Stimulated activated CD4-positive, alpha-beta T cell treated with anti-CD3 and anti-CD28 coated beads, TNF-alpha, amount 100 ng/mL, for 48 hours (primary cell): ENCODE data around the gene MYO1G.
A peak's percentile ranks its signal among the peaks of the same experiment; 100 is the strongest.
"Not testable (repeated sequence)": the region's sequence is repeated elsewhere in the genome, so short reads cannot be mapped to it uniquely, and the experiment has no call there.

Experiments
- DNase-seq, 3 donors: peaks; one replicate each; pipeline ENCODE4 v3.0.0-alpha.2; 2020; ENCODE audit warnings: low read depth in 3 of 3

Gene MYO1G

DNA sequence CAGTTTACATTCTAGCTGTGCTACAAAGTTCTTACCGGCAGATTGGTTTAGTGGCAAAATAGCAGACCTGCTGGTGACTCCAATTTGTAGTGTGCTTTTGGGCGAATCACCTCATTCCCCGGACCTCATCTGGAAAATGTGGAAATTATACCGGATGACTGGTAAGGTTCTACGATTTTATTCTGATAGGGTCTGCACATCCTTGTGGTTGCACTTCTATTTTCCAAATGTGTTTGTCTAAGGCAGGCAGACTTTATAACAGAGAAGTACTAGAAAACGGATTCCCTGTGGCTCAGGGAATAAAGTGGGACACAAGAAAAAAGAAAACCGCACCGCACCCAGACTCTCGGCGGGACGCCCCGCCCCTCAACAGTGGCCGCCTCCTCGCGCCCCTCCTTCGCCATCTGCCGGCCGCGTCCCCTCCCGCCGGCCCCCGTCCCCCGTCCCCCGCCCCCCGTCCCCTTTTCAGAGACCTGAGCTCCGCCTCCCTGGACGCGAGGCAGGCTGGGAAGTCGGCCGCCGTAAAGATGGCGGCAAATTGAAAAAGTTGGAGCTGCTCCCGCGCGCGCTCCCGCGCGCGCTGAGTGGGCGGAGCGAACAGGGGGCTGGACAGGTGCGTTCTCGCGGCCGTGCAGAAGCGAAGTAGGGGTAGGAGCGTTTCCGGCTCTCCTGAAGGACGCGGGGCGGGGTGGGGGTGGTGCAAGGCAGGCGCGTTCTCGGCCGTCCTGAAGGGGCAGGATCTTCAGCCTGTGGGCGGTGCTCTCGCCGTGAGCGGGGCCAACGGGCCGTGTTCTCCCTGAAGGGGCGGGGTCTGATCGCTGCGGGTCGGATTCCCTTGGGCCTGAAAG, 20.7 kb upstream of the MYO1G start:
- DNase-seq = peak; percentile 99 to 100 (median 100)

DNA sequence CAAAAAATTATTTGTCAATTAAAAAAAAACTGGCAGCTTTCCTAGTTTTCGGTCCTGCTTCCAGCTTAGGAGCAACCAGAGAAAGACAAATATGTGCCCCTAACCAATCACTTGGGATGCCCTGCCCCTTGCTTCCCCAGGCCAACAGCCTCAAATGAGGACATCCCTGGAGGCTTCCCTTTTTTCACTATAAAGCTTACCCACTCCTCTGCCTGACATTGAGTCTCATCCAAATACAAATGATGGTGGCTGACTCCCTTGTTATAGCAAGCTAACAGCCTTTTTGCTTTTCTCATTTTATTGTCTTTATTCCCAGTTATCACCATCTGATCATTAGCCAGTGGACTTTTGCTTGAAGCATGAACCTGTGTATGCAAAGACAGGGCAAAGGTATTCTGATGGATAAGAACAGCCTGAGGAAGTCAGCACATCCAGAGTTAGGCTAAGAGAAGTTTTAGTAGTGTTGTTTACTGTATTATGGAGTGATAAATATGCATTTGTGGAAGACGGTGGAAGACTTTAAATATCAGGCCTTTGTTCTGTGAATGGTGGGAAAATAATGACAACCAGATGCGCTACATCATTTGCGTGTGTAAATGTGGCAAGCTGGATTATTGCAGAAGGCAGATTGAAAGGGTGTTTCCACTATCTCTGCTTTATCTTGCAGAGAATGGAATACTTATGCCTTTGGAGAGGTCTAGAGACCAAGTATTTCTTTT, 19.5 kb upstream of the MYO1G start:
- no peak for DNase-seq

DNA sequence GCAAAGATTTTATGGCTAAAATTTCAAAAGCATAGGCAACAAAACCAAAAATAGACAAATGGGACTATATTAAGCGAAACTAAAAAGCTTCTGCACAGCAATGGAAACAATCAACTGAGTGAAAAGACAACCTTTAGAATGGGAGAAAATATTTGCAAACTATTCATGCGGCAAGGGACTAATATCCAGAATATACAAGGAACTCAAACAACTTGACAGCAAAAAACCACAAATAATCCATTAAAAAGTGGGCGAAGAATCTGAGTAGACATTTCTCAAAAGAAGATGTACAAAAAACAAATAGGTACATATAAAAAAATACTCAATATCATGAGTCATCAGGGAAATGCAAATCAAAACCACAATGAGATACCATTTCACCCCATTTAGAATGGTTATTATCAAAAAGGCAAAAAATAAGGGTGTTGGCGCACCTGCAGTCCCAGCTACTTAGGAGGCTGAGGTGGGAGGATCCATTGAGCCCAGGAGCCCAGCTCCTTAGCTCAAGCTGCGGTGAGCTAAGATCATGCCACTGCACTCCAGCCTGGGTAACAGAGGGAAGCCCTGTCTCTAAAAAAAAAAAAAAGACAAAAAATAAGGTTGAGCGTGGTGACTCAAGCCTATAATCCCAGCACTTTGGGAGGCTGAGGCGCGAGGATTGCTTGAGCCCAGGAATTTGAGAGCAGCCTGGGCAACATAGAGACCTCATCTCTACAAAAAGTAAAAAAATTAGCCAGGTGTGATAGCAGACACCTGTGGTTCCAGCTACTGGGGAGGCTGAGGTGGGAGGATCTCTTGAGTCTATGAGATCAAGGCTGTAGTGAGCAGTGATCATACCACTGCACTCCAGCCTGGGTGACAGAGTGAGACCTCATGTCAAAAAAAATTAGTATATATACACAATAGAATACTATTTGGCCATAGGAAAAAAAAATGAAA, 17.0 kb upstream of the MYO1G start:
- DNase-seq = no peak

DNA sequence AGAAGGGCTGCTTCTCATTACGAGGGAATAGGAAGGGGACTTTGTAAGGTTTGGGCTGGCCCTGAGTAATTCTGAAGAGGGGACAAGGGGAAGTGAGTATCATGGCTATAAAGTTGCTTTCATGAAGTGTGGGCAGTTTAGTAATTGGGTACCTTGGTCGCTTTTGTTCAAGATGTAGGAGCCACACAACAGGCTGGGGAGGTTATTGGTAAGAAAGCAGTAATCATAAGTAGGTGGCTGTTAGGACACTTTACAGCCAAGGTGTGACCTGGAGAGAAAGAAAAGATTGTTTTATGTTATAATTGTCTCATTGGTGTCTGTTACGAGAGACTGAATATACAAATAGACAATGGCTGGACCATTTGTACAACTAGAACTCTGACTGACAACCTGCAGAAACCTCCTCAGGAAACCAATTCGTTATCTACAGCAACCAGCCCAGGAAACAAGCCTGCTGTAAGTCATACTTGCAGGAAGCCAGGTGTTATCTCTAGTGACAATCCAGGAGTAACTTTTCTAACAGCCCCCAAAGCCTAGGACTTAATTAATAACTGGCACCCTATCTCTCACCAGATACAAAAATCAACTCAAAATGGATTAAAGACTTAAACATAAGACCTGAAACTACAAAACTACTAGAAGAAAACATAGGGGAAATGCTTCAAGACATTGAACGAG, 16.2 kb upstream of the MYO1G start:
- DNase-seq = no peak

DNA sequence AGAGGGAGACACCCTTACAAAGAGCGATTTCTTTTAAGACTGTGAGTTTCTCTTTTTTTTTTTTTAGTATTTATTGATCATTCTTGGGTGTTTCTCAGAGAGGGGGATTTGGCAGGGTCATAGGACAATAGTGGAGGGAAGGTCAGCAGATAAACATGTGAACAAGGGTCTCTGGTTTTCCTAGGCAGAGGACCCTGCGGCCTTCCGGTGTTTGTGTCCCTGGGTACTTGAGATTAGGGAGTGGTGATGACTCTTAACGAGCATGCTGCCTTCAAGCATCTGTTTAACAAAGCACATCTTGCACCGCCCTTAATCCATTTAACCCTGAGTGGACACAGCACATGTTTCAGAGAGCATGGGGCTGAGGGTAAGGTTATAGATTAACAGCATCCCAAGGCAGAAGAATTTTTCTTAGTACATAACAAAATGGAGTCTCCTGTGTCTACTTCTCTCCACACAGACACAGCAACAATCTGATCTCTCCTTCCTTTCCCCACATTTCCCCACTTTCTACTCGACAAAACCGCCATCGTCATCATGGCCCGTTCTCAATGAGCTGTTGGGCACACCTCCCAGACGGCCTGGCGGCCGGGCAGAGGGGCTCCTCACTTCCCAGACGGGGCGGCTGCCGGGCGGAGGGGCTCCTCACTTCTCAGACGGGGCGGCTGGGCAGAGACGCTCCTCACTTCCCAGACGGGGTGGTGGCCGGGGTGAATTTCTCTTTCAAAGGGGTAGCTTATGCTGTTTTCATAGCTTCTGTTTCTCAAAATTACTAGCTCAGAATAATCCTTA, 13.4 kb upstream of the MYO1G start:
- DNase-seq = not testable (repeated sequence)

DNA sequence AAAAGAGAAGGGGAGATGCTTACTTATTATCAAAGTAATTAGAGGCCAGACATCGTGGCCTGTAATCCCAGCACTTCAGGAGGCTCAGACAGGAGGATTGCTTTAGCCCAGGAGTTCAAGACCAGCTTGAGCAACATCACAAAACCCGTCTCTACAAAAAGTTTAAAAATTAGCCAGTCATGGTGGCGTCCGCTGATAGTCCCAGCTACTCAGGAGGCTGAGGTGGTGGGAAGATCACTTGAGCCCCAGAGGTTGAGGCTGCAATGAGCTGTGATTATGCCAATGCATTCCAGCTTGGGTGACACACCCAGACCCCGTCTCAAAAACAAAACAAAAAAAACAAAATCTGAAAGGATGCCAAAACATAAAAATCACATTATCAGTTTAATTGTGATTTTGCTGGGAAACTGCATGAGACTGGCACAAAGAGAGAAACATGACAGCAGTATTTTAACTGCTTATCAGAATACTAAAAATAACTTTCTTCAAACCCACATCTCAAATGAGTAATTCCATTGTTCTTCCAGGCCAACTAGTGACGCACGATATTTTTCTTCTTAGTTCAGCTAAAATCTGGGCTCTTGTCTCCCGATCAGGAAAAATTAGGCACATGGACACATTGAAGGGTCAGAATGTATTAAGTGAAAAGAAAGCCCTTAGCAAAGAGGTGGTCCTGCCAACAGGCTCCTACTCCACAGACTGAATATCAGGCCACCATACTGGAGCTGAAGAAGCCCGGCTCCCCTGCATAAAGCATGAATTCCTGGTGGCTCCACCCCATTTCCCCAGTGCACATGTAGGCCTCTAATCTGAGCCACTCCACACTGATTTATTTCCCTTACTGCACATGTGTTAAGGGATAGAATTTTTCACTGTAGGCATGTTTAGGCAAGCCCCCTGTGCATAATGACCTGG, 11.6 kb upstream of the MYO1G start:
- DNase-seq = no peak

DNA sequence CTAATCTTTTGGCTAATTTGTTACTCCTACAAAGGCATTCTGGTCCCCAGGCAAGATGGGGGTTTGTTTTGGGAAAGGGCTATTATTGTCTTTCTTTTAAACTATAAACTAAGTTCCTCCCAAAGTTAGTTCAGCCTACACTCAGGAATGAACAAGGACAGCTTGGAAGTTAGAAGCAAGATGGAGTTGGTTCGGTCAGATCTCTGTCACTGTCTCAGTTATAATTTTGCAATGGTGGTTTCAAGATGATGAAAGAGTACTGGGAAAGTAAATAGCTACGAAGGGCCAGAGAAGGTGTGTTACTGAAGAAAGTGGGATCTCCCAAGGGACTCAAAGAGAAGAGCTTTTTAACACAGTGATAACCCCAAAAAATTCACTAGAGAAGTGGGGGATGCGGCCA, 10.3 kb upstream of the MYO1G start:
- DNase-seq = no peak

DNA sequence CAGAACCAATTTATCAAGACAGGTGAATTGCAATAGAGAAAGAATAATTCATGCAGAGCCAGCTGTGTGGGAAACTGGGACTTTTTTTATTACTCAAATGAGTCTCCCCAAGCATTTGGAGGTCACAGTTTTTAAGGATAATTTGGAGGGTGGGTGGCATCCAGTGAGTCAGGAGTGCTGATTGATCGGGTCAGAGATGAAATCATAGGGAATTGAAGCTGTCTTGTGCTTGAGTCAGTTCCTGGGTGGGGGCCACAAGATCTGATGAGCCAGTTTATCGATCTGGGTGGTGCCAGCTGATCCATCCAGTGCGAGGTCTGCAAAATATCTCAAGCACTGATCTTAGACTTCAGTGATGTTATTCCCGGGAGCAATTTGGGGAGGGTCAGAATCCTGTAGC, 9.9 kb upstream of the MYO1G start:
- DNase-seq = no peak

DNA sequence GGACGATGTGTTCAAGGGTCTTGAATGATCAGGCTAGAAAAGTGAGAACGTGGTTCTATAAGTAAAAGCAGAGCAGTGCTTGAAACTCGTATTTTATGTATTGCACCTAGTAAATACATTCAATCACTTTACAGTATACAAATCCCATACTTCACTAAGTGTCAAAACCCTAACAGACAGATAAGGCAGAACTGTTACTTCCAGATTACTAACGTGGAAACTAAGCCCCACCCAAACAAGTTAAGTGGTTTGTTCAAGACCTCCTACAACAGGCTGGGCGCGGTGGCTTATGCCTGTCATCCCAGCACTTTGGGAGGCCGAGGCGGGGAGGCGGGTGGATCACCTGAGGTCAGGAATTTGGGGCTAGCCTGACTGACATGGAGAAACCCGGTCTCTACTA, 9.2 kb upstream of the MYO1G start:
- DNase-seq = no peak

DNA sequence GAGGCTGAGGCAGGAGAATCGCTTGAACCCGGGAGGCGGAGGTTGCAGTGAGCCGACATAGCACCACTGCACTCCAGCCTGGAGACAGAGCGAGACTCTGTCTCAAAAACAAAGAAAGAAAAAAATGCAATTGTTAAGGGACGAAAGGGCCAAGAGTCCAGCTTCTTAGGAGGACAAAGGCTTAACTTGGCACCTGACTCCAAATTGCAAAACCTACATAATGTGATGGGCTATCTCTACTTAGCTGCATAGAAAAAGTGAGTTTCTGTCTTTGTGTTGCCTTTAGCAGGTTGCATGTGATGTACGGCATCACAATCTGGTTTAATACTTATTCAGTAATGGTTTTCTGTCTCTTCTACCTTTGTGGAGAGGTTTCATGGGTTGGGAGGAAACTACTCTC, 8.6 kb upstream of the MYO1G start:
- DNase-seq = no peak

DNA sequence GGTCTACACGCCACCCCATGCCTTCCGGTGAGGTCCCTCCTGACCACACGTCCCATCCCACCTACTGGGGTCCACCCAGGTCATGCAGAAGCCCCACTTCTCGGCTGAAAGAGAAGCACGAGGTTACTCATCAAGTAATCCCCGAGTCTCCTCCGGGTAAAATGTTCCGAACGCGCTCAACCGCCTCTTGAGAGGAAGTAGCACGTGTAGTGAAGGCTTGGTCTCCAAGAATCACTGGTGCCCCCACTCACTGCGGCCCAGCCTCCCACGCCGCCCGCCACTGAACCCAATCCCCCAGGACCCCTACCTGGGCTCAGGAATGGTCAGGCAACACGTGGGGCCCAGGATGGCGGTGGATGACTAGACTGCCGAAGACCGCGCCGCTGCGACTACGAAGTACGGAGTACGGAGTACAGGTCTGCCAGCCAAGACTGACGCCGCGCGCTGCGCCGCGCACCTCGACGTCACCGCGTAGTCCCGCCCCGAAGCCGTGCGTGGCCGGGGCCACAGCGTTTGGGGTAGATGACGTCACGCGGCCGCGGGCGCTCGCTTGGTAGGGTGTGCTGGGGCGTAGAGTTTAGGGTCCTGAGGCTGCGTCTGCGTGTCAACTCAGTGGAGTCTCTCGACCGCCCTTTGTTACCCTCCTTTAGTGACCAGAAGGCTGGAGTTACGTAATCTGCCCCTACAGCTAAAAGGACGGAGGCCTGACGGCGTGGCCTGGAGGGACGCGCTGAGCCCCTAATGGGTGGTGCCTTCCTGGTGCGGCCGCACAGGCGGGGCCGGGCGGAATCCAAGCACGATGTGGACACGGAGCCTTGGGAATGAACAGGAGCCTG, 7.6 kb upstream of the MYO1G start:
- DNase-seq = peak; percentile 89 to 97 (median 94)

DNA sequence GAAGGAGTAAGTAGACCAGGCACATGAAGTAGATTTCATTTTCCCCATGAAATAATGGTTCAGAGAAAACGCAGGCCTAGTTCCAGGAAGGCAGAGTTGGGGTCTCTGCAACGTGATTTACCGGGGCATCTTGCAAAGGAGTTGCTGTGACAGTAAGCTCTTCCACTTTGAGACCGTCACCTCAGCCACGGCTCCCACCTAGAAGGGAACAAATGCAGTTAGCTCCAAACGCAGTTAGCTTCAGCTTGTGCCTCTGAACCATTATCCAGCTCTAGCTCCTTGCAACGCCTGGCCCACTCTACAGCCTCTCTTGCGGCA, 7.0 kb upstream of the MYO1G start:
- DNase-seq = no peak

DNA sequence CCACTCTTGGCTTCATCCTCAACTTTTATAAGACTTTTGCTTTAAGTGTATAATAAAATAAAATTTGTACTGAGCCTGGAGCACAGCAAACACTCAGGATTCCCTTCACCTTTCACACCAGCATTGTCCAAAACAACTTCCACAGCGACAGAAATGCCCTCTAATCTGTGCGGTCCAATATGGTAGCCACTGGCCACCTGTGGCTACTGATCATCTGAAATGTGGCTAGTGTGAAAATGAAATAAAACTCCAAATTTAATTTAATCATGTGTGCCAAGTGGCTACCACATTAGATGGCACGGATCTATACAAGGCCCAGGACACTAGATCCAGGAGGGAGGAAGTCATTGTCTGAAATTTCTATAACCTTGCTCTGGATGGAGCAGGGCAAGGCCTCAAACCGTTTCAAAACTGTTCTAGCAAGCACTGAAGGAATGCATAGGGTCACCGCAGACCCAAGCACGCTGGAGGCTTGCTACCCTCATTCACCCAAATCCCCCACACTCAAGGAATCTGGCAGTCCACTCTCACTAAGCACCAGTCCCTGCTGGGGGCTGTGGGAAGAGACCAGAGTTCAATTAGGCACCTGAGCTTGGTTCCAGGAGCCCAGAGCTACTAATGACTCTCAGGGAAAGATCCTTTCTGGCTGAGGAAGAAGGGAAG, 6.3 kb upstream of the MYO1G start:
- no peak for DNase-seq

DNA sequence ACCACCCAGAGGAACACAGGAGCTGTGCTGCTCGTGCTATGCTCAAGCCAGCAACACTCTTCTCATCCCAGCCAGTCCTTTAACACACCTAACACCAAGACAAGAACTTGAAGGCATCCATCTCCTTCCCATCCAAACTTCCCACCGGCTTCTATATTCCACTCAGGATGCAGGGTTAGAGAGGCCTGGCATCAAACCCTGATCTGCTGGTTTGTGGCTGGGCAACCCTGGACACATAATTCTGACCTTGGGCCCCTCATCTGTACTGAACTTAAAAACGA, 5.6 kb upstream of the MYO1G start:
- DNase-seq = no peak

DNA sequence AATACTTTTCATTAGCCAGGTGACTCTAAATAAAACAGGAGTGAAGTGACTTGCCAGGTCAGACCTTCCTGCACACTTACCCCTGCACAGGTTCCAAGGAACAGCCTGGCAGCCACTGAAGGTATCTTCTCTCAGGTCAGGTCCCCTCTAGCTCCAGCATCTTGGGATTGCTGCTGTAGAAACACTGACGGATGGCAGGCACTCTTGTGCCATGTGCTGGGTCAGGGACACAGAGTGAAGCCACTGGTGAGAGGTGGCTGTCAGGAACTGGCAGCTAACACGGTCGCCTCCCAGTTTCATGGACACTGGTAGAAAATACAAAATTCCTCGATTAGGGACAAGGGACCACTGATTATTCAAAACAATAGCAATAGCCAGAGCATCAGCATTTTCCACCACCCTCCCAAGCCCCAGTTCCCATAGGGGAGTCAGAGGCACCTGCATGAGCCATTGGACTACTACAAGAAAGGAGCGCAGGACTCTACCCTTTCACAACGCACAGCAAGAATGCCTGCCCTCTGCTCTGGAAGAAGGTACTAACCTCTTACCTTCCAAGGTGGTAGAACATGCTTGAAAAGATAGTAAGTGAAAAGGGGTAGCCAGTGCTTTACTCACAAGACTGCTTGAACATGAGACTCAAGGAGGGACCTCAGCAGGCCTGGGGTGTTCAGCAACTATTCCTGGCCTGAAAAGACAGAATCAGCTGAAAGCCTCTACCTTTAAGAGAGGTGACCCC, 5.1 kb upstream of the MYO1G start:
- no peak for DNase-seq

DNA sequence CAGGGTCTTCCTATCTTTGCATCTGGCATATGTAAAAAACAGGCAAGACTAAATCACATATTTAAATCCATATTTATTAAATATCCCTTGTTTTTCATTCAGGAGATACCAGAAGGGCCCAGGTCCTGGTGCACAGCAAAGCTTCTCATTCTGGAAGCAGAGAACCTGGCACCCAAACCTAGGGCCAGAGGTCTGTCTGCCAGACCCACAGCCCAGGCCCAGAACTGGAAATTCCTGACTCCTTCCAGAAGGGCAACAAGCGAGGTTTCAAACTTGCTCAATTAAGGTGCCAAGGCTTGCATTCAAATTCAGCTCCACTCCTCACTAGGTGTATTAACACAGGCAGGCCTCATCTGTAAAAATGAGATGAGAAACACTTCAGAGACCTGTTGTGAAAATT, 4.2 kb upstream of the MYO1G start:
- no peak for DNase-seq

DNA sequence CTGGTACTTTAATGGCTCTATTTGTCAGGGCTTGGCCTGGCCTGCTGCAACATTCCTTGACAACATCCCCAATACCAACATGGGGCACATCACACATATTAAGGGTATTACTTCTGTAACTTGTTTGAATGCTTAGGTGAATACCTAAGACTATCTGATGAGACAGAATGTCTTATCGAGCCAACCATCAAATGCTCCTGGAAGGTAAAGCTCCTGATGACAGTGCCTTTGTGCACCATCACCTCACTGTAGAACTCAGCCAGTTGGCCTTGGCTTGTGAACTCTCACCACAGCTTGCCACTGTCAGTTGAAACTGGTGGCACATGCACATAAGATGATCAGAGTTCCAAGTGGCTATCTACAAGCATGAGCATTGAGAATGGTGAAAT, 3.7 kb upstream of the MYO1G start:
- no peak for DNase-seq
